ENCODE results near the gene GAB1.

Gene GAB1

DNA sequence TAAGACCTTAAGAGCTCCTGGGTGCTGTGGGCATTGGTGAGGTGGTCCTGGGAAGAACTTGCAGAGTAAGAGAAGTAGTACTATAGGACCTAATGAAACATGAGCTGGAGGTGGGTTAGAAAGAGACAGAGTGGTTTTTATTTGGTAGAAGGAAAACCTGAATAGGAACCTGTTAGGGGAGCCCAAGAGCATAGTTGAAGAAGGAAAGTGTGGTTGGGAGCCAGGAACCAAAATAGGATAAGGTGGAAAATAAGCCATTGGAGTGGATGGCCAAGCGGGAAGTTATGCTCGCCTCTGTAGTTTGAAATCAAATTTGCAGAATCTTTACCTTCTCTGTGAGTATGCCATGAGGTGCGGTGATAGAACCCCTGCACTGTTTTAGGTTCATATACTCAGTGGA, 26.7 kb downstream of the GAB1 start:
- Histone ChIP-seq H3K27me3 (ENCODE audit: control insufficient read depth, insufficient read depth, low read length) (no peaks in the 10 kb centered on the region), H3K4me3 (ENCODE audit: low read length) (no peak overlapping the region), H3K27ac (ENCODE audit: low read depth, low read length) (no peak overlapping the region), H3K36me3 (ENCODE audit: control insufficient read depth, insufficient read depth, low read length) (no peaks in the 10 kb centered on the region), H3K9ac (ENCODE audit: low read length) (no peak overlapping the region), H3K4me1 (ENCODE audit: control insufficient read depth, insufficient read depth, low read length) (peaks cover 17% of the 10 kb centered on the region)

DNA sequence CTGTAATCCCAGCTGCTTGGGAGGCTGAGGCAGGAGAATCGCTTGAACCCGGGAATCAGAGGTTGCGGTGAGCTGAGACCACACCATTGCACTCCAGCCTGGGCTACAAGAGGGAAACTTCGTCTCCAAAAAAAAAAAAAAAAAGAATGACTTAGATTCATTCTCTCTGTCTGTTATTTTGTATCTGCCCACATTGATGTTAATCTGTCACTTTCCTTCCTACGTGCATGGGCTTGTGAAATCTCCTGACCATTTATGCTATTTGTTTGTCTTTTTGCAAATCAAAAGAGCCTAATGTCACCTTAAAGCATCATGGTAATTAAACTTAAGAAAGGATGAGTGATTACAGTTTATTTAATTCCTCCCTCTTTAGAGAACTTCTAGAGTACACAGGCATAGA, 27.4 kb downstream of the GAB1 start:
- peaks cover 10% of the 10 kb centered on the region for H3K4me1 ChIP-seq (ENCODE audit: control insufficient read depth, insufficient read depth, low read length)
- no peaks in the 10 kb centered on the region for H3K27me3 ChIP-seq (ENCODE audit: control insufficient read depth, insufficient read depth, low read length)
- no peak overlapping the region for H3K27ac ChIP-seq (ENCODE audit: low read depth, low read length)
- no peaks in the 10 kb centered on the region for H3K36me3 ChIP-seq (ENCODE audit: control insufficient read depth, insufficient read depth, low read length)
- no peak overlapping the region for H3K4me3 ChIP-seq (ENCODE audit: low read length)
- no peak overlapping the region for H3K9ac ChIP-seq (ENCODE audit: low read length)

DNA sequence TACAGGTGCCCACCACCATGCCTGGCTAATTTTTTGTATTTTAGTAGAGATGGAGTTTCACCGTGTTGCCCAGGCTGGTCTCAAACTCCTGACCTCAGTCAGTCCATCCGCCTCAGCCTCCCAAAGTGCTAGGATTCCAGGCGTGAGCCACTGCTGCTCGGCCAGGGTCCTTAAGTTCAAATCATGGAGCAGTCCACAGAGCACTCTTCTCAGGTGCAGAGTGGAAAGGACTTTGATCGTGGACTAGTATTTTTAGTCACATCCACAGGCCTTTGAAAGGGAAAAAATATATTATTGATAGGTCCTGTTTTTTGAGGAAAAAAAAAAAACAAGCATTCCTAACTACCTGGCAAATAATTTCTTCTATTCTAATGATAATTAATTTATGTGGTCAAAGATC, 31.2 kb downstream of the GAB1 start:
- no peaks in the 10 kb centered on the region for H3K36me3 ChIP-seq (ENCODE audit: control insufficient read depth, insufficient read depth, low read length)
- H3K4me3 ChIP-seq (ENCODE audit: low read length): no peak overlapping the region
- H3K4me1 ChIP-seq (ENCODE audit: control insufficient read depth, insufficient read depth, low read length): peaks cover 4% of the 10 kb centered on the region
- H3K27ac ChIP-seq (ENCODE audit: low read depth, low read length): no peak overlapping the region
- no peaks in the 10 kb centered on the region for H3K27me3 ChIP-seq (ENCODE audit: control insufficient read depth, insufficient read depth, low read length)
- H3K9ac ChIP-seq (ENCODE audit: low read length): no peak overlapping the region

DNA sequence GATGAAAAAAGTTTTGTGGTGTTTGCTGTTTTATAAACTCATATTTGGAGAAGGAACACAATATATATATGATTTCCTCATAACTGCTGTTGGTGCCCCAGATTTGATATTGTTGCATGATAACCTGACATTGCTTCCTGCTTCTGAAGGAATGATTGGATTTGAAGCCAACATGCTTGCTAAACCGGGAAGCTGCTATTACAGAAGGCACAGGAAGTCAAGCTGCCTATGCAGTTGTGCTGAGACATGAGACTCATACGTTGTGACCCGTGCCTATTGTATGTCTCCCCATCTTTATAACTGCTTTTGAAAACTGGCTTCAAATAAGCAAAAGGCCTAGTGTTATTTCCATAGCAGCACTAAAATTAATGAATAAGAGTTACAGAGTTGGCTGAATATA, 32.9 kb downstream of the GAB1 start:
- H3K9ac ChIP-seq (ENCODE audit: low read length): no peak overlapping the region
- no peak overlapping the region for H3K4me3 ChIP-seq (ENCODE audit: low read length)
- H3K36me3 ChIP-seq (ENCODE audit: control insufficient read depth, insufficient read depth, low read length): no peaks in the 10 kb centered on the region
- peaks cover 4% of the 10 kb centered on the region for H3K4me1 ChIP-seq (ENCODE audit: control insufficient read depth, insufficient read depth, low read length)
- H3K27me3 ChIP-seq (ENCODE audit: control insufficient read depth, insufficient read depth, low read length): no peaks in the 10 kb centered on the region
- no peak overlapping the region for H3K27ac ChIP-seq (ENCODE audit: low read depth, low read length)

DNA sequence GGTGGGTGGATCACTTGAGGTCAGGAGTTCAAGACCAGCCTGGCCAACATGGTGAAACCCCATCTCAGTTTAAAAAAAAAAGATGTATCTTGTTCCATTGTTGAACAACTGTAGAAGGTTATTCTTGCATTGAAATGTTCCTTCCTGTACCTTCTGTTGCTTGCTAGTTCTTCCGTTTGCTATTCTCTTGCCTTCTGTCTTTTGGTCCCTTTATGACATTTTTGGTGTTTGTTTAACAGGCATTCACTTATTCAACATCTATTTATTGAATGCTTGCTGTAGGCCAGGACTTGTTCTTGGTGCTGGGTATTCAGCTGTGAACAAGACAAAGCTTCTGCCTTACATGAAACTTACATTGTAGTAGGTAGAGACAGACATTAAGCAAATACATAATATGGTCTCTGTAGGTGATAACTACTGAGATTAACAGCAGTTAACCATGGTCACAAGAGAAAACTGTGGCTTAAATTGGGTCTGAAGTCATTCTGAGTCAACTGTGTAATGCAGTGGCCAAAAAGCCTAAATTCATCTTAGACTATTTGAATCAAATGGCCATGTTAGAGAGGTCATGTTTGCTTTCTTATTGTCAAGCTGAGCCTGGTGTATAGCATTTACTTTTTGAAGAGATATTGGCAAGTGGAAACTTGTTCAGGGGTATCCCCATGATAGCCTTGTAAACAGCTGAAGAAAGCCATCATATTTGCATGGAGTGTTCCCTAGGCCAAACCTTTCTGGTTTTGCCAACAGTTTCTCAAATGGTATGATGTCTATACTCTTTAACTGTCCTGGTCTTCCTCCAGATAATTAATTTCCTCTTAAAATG, 35.6 kb downstream of the GAB1 start:
- Histone ChIP-seq H3K36me3 (ENCODE audit: control insufficient read depth, insufficient read depth, low read length) (no peaks in the 10 kb centered on the region), H3K4me1 (ENCODE audit: control insufficient read depth, insufficient read depth, low read length) (peaks cover 22% of the 10 kb centered on the region), H3K27ac (ENCODE audit: low read depth, low read length) (no peak overlapping the region), H3K27me3 (ENCODE audit: control insufficient read depth, insufficient read depth, low read length) (no peaks in the 10 kb centered on the region), H3K9ac (ENCODE audit: low read length) (no peak overlapping the region), H3K4me3 (ENCODE audit: low read length) (no peak overlapping the region)

DNA sequence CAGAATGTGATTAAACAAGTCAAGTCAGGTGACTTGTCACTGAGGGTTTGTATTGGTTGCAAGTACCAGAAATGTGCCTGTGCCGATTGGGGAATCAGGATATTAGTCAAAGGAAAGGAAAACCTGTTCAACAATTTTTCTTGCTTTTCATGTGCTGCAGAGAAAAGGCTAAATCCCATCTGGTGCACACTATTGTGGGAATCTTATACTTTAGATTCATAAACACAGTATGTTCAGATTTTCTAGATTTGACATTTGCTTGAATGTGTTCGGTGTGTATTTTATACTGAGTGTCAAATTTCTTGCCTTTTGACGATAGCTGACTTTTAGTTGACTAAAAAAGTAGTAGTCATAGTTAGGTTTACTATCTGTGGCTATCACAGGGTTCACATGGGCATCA, 37.6 kb downstream of the GAB1 start:
- H3K27ac ChIP-seq (ENCODE audit: low read depth, low read length): no peak overlapping the region
- H3K4me3 ChIP-seq (ENCODE audit: low read length): no peak overlapping the region
- H3K9ac ChIP-seq (ENCODE audit: low read length): no peak overlapping the region
- peaks cover 40% of the 10 kb centered on the region for H3K4me1 ChIP-seq (ENCODE audit: control insufficient read depth, insufficient read depth, low read length)
- no peaks in the 10 kb centered on the region for H3K27me3 ChIP-seq (ENCODE audit: control insufficient read depth, insufficient read depth, low read length)
- no peaks in the 10 kb centered on the region for H3K36me3 ChIP-seq (ENCODE audit: control insufficient read depth, insufficient read depth, low read length)

DNA sequence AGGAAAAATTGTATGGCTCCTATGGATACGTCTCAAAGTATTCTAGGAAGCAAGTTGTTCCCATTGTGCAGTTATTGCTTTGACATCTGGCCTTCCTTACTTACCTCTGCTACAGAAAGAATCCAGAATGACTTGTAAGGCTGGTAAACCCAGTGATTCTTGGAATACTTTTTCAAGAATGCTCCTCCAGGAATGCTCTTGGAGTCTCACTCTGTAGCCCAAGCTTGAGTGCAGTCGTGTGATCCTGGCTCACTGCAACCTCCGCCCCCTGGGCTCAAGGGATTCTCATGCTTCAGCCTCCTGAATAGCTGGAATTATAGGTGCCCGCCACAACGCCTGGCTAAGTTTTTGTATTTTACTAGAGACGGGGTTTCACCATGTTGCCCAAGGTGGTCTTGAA, 38.1 kb downstream of the GAB1 start:
- Histone ChIP-seq H3K4me1 (ENCODE audit: control insufficient read depth, insufficient read depth, low read length) (peaks cover 43% of the 10 kb centered on the region), H3K27ac (ENCODE audit: low read depth, low read length) (no peak overlapping the region), H3K4me3 (ENCODE audit: low read length) (no peak overlapping the region), H3K9ac (ENCODE audit: low read length) (no peak overlapping the region), H3K36me3 (ENCODE audit: control insufficient read depth, insufficient read depth, low read length) (no peaks in the 10 kb centered on the region), H3K27me3 (ENCODE audit: control insufficient read depth, insufficient read depth, low read length) (no peaks in the 10 kb centered on the region)

DNA sequence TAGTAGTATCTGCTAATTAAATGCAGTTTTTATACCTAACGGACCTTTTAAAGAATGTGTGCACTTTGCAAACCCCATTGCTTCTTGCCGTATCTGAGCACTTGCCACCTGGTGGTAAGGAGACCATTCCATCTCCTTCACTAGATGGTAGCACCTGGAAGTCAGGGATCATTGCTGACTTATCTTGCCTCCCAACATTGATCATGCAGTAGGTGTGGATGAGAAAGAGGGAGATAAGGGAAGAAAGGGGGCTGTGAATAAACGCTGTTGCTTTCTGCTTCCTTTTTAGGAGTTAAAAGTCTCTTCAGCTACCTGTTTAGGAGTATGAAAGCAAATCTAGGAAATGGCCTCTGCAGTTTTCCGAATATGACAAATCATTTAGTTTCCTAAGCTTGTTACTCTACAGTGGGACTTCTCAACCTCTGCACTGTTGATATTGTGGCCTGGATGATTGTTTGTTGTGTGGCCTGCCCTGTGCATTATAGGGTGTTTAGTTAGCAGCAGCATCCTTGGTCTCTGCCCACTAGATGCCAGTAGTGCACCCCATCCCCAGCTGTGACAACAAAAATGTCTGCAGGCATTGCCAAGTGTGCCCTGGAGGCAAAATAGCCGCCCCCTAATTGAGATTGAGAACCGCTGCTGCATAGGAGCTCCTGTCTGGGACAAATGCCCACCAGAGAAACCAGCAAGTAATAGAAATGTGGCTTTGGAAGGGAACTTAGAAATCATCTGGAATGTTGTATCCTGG, 38.8 kb downstream of the GAB1 start:
- Histone ChIP-seq H3K27me3 (ENCODE audit: control insufficient read depth, insufficient read depth, low read length) (no peaks in the 10 kb centered on the region), H3K27ac (ENCODE audit: low read depth, low read length) (no peak overlapping the region), H3K36me3 (ENCODE audit: control insufficient read depth, insufficient read depth, low read length) (no peaks in the 10 kb centered on the region), H3K9ac (ENCODE audit: low read length) (no peak overlapping the region), H3K4me3 (ENCODE audit: low read length) (no peak overlapping the region), H3K4me1 (ENCODE audit: control insufficient read depth, insufficient read depth, low read length) (peaks cover 45% of the 10 kb centered on the region)

DNA sequence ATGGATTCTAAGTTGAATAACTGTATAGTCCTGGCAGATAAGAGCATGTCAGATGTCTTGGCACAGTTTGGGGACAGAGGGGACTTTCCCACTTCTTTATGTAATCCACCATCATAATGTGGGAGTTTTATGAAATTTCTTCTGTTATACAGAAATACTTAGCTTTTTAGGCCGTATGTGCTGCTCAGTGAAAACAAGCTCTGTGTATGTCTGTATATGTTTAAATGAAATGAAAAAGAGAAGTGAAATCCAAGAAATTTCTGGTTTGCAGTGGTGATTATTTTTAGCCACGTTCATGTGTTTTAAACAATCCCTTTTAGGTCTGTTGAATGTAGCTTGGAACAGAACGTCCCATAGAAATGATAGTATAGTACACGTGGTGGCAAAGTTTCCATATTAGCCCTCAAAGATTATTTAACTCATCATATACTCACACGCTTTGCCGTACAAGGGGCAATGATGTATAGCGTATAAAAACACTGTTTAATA, 41.0 kb downstream of the GAB1 start:
- H3K4me3 ChIP-seq (ENCODE audit: low read length): no peak overlapping the region

DNA sequence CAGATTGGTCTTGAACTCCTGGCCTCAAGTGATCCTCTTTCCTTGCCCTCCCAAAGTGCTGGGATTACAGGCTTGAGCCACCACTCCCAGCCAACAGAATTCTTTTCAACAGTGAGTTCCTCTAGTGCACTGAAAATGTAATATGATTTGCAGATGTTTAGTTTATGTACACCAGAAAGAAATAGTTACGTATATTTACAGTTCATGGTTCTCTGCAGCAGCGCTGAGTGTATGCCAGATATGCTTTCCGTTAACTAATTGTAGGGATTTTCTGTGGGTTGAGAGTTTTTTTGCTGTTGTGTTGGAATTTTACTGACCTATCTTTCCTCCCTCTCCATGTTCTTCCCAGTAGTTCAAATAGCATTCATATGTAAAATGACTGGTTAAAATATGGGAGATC, 44.0 kb downstream of the GAB1 start:
- Histone ChIP-seq H3K4me3 (ENCODE audit: low read length) (no peak overlapping the region), H3K36me3 (ENCODE audit: control insufficient read depth, insufficient read depth, low read length) (no peaks in the 10 kb centered on the region), H3K9ac (ENCODE audit: low read length) (no peak overlapping the region), H3K27me3 (ENCODE audit: control insufficient read depth, insufficient read depth, low read length) (no peaks in the 10 kb centered on the region), H3K4me1 (ENCODE audit: control insufficient read depth, insufficient read depth, low read length) (peaks cover 63% of the 10 kb centered on the region), H3K27ac (ENCODE audit: low read depth, low read length) (peak overlapping the region; percentile 82)

More for the DNA sequence above, 41.0 kb downstream of the GAB1 start:
- peaks cover 58% of the 10 kb centered on the region for H3K4me1 ChIP-seq (ENCODE audit: control insufficient read depth, insufficient read depth, low read length)
- no peak overlapping the region for H3K9ac ChIP-seq (ENCODE audit: low read length)
- H3K36me3 ChIP-seq (ENCODE audit: control insufficient read depth, insufficient read depth, low read length): no peaks in the 10 kb centered on the region
- no peaks in the 10 kb centered on the region for H3K27me3 ChIP-seq (ENCODE audit: control insufficient read depth, insufficient read depth, low read length)
- peak overlapping the region; percentile 50 for H3K27ac ChIP-seq (ENCODE audit: low read depth, low read length)

DNA sequence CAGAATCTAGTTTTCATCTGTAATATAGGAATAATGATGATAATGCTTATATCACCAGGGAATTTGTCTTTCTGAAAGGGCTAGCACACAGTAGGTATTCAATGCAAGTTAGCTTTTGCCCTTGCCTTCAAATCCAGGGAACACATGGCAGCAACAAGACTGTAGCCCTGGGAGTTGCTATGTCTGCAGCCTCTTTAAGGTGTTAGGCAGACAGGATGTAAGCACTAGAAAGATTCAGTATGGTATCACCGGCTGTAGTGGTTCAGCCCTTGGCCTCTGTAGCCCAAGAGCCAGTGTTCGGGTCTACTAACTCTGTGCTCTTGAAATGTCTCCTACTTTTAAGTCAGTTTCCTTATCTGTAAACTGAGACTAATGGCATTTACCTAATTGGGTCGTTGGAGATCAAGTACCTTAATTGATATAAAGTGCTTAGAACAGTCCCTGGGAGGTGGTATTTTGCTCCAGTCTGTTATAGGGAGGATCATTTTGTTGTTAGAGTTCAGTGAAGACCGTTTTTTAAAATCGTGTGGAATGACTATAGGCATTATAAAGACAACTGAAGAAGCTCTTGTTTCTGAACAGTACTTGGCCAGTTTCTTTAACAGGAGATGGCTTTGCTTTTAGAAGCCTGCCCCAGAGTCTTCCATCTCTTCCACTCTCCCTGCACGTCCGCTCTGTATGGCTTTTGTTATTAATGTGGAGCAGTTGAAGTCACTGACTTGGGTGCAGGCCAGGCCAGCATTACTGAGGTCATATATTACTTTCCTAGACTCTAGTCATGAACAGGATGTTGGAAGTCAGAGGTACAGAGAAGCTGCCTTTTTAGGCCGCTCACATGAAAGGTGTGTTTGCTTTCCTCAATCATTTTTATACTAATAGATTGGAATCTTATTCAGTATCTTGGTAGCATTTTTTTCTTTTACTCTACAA, 44.8 kb downstream of the GAB1 start:
- Histone ChIP-seq H3K4me3 (ENCODE audit: low read length) (no peak overlapping the region), H3K27me3 (ENCODE audit: control insufficient read depth, insufficient read depth, low read length) (no peaks in the 10 kb centered on the region), H3K9ac (ENCODE audit: low read length) (no peak overlapping the region), H3K36me3 (ENCODE audit: control insufficient read depth, insufficient read depth, low read length) (no peaks in the 10 kb centered on the region), H3K4me1 (ENCODE audit: control insufficient read depth, insufficient read depth, low read length) (peaks cover 55% of the 10 kb centered on the region), H3K27ac (ENCODE audit: low read depth, low read length) (peak overlapping the region; percentile 82)

DNA sequence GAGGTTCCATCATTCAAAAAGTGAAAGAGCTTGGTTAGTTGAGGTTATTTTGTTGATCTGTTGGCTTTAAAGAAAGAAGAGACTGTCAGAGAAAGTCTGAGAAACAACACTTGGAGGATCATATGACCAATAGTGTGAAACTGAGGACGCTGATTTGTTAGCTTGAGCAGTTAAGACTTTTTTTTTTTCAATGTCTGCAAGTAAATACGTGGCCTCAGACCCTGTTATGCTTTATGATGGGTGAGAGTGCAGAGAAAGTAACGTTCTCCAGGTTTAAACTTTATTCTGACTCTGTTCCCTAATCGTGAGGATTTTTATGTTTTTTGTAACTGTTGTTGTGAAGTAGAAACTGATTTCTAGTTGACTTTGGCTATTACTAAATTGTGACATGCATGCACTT, 45.9 kb downstream of the GAB1 start:
- Histone ChIP-seq H3K36me3 (ENCODE audit: control insufficient read depth, insufficient read depth, low read length) (no peaks in the 10 kb centered on the region), H3K27ac (ENCODE audit: low read depth, low read length) (peak overlapping the region; percentile 82), H3K27me3 (ENCODE audit: control insufficient read depth, insufficient read depth, low read length) (no peaks in the 10 kb centered on the region), H3K4me3 (ENCODE audit: low read length) (peak overlapping the region; percentile 28), H3K4me1 (ENCODE audit: control insufficient read depth, insufficient read depth, low read length) (peaks cover 44% of the 10 kb centered on the region), H3K9ac (ENCODE audit: low read length) (no peak overlapping the region)

Data from rectal smooth muscle tissue (tissue), 1 donor.